AG10803 (cell line): Measurements from ENCODE around the gene ACADL.

Experiments used
- DNase-seq: peaks from one replicate; pipeline ENCODE4 v3.0.0; 2010; ENCODE audit warnings: low read depth
- H3K4me3 ChIP-seq: 2 replicates; pipeline ENCODE4 v1.5.1; 2011; ENCODE audit warnings: mild to moderate bottlenecking, low read length, control low read depth
- TF ChIP-seq, protein P1 (sequence below): conservative IDR thresholded peaks from 2 replicates; pipeline ENCODE4 v1.5.1; 2011; ENCODE audit warnings: mild to moderate bottlenecking, low read length, control low read depth, inconsistent platforms

Gene ACADL

DNA sequence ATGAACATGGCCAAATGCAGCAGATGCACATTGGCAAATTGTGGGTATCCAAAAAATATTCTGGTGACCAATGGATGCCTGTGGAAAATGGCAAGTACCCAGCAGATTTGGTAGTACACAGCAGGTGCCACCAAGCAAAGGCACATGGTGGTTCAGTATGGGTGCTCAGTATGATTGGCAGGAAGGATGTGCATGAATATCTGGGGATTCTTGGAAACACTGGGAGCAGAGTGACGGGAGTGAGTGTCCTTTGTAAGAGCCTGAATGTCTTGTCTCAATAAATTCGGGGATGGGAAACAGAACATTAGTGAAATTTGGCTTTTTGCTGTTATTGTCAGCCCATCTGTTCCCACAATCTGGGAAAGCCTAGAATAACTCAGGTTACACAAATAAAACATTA lies 36.8 kb upstream of the ACADL start:
- TF ChIP-seq, protein P1, sequence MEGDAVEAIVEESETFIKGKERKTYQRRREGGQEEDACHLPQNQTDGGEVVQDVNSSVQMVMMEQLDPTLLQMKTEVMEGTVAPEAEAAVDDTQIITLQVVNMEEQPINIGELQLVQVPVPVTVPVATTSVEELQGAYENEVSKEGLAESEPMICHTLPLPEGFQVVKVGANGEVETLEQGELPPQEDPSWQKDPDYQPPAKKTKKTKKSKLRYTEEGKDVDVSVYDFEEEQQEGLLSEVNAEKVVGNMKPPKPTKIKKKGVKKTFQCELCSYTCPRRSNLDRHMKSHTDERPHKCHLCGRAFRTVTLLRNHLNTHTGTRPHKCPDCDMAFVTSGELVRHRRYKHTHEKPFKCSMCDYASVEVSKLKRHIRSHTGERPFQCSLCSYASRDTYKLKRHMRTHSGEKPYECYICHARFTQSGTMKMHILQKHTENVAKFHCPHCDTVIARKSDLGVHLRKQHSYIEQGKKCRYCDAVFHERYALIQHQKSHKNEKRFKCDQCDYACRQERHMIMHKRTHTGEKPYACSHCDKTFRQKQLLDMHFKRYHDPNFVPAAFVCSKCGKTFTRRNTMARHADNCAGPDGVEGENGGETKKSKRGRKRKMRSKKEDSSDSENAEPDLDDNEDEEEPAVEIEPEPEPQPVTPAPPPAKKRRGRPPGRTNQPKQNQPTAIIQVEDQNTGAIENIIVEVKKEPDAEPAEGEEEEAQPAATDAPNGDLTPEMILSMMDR, result no peak
- DNase-seq, result no peak
- no peak overlapping the region for H3K4me3 ChIP-seq

DNA sequence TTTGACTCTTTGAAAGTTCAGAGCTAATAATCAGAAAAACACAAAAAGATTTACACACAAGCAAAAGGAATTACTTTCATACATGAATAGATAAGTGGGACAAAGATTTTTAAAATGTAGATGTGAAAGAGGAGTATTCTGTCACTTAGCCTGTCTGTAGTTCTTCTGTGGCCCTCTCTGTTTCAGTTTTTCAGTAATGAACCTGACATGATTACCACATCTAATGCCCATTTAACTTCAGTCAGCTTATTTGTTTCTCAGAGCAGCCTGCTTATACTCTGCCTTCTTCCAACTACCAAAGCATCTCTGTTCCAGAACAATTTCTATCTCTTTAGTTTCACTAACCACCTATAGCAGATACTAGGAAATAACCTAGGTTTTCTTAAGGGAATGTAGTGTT lies 34.4 kb upstream of the ACADL start:
- TF ChIP-seq, protein P1, result no peak
- no peak overlapping the region for H3K4me3 ChIP-seq
- DNase-seq, result no peak

DNA sequence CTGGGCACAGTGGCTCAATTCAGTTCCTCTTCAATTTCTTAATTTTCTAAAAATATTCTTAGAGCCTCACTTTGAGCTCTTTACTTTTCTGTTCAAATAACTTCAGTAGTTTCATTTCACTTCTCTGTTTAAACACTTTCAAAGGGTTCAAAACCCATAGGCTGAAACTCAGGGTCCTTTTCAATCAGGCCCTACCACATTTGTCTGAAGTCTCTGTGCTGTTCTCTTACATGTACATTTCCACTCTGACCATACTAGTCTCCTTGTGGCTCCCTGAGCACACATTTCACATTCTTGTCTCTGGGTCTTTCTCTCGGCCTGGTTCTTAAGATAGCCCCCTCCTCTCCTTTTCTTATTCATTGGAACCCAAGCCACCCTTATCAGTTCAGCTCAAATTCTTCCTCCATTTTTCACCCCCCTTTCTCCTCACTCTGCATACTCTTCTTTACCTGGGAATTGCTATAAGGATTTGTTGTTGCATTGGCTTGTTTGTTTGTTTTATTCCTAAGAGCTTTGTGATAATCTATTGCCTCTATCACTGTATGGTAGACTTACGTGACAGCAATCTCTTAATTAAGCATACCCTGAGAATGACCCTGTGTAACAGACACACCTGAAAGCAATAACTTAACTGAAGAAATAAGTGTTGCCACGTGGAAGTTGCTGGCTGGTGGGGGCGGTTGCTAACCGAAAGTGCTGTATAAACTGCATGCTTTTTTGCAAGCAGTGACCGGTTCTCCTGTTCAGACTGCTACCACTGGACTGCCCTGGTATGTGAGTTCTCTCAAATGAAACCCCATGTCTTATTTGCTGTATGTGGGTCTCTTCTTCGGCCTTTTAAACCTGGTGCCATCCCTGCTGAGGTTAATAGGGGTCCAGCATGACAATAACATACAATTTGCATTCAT lies 27.7 kb upstream of the ACADL start:
- TF ChIP-seq, protein P1, result no peak
- H3K4me3 ChIP-seq, result no peak overlapping the region
- DNase-seq, result no peak

DNA sequence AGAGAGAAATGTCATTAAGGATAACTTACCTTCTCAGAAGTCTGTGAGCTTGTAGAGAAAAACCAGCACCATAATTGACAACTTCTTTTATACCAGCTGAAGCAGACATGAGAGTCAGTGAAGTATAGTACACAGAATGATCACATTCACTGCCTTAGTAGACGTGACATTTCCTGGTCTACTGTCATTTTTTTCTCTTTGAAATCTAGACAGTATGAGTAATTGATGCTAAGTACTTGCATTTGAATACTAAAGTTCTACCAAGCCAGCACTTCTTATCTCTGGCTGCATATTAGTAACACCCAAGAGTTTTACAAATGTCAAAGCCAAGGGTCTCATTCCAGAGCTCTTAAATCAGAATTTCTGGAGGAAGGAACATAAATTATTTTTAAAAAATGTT lies 25.4 kb upstream of the ACADL start:
- TF ChIP-seq, protein P1, result no peak
- H3K4me3 ChIP-seq, result no peak overlapping the region
- DNase-seq, result no peak

DNA sequence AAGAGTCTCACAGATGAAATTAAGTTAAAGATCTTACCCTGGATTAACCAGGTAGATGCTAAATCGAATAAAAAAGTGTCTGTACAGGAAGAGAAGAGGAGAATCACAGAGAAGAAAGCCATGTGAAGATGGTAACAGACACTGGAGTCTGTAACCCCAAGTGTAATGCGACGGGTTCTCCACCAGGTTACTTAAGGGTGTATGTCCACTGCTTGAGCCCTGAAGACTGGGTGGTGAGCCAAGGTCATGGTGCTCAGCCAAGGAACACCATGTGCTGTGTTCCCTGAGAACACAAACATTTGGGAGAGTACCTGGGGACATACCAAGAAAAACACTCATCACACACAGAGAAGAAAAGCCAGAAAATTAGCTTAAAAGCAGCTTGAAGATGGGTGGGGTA lies 8.2 kb upstream of the ACADL start:
- H3K4me3 ChIP-seq, result no peak overlapping the region
- TF ChIP-seq, protein P1, result no peak
- no peak for DNase-seq

DNA sequence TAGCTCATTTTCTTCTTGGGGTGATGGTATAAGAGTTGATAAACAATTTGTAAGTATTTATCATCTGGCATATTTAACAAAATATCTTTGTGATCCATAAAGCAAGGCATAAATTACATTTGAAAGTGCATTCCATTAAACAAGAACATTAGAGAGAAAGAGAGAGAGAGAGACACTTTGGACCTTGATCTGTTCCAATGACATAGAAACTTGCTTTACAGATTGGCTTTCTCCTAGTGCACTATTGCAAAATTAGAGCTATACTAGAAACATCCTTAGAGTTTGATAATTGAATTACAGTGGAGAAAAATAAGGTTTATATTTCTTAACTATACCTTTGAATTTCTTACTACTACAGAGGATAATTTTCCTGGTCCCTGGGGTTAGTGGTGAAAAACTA lies 5.7 kb upstream of the ACADL start:
- no peak overlapping the region for H3K4me3 ChIP-seq
- TF ChIP-seq, protein P1, result no peak
- no peak for DNase-seq

DNA sequence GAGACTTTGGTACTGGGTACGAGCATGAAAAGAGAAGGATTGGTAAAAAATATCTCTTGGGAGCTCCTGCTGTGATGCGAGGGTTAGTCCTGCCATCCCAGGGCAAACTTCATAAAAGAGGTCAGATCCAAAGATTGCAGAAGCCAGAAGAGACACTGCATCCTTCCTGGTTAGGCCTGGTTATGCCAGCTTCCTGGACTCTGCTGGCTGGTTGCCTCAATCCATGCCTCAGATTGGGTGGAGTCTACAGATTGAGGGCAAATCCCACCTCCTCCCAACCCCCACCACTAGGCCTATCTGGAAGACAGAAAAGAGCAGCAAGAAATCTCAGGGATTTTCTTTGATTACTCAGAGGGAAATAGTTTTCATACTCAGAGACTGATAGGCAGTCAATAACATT lies 5.3 kb upstream of the ACADL start:
- TF ChIP-seq, protein P1, result no peak
- no peak for DNase-seq
- H3K4me3 ChIP-seq, result no peak overlapping the region
